Choroid plexus epithelial cell (primary cell): ENCODE measurements around the gene OMA1.

ENCODE experiments used
- DNase-seq: peaks from one replicate; pipeline ENCODE4 v3.0.0-alpha.2; 2010; ENCODE audit warnings: low read depth
- H3K4me3 ChIP-seq: 2 replicates; pipeline ENCODE4 v1.5.1; 2011; ENCODE audit warnings: low read depth, mild to moderate bottlenecking, control low read depth, low read length, moderate library complexity
- TF ChIP-seq, protein P1 (sequence below): conservative IDR thresholded peaks from 2 replicates; pipeline ENCODE4 v1.5.1; 2011; ENCODE audit warnings: low read depth, mild to moderate bottlenecking, control low read depth, inconsistent platforms, low read length, moderate library complexity

The OMA1 gene

DNA sequence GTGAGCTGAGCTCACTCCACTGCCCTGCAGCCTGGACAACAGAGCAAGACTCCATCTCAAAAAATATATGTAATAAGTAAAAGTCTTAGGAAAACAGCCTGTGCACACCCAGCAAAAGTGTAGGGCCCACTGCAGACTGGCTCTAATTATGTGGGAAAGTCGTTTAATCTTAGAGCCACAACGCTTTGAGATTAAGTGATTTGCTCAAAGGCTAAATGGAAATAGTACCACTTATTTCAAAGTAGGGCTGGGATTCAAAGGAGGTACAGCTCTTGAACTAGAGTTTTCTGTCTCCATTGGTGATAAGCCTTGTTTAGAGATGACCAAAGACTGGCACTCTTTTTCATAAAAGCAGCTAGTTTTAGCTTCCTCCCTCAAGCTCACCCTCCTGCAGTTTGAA is 28.3 kb upstream of the OMA1 start:
- no peak overlapping the region for H3K4me3 ChIP-seq
- TF ChIP-seq, protein P1, sequence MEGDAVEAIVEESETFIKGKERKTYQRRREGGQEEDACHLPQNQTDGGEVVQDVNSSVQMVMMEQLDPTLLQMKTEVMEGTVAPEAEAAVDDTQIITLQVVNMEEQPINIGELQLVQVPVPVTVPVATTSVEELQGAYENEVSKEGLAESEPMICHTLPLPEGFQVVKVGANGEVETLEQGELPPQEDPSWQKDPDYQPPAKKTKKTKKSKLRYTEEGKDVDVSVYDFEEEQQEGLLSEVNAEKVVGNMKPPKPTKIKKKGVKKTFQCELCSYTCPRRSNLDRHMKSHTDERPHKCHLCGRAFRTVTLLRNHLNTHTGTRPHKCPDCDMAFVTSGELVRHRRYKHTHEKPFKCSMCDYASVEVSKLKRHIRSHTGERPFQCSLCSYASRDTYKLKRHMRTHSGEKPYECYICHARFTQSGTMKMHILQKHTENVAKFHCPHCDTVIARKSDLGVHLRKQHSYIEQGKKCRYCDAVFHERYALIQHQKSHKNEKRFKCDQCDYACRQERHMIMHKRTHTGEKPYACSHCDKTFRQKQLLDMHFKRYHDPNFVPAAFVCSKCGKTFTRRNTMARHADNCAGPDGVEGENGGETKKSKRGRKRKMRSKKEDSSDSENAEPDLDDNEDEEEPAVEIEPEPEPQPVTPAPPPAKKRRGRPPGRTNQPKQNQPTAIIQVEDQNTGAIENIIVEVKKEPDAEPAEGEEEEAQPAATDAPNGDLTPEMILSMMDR = no peak
- DNase-seq = no peak

DNA sequence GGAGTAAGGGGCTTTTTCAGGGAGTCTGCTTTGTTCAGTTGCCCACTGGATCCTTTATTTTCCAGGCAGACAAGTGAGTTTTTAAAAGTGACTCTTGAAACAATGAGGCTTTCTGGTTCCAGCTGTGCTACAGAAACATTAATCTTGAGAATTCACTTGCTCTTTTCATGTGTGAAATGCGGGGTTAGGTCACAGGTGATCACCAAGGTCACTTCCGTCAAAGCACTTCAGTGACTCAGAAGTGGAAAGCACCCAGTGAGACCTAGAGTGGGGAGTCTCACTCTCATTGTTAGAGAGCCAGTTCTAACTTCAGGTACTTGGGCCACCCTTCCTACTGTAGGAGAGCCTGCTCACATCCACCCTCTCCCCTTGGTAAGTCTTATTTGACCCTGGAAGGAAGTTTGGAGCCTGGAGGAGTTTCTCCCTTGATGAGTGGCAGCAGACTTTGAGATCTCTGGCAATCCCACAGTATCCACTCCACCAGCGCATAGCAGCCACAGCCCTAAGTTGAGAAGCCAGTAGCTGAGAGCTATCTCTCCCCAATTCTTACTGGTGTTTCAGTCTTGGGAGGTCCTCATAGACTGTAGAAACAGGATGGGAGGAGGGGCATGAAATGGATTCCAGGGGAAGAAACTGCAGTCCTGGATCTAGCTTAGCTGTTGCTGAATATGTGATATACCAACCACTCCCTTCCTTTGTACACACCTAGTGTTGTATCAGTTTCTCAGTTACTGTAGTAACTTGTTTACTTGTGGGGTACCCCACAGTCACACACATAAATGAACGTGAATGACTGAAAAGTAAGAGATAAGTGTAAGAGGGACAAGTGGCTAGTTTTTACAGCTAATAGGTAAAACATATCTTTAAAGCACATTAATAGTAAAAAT is 27.4 kb upstream of the OMA1 start:
- no peak overlapping the region for H3K4me3 ChIP-seq
- TF ChIP-seq, protein P1 = no peak
- no peak for DNase-seq

DNA sequence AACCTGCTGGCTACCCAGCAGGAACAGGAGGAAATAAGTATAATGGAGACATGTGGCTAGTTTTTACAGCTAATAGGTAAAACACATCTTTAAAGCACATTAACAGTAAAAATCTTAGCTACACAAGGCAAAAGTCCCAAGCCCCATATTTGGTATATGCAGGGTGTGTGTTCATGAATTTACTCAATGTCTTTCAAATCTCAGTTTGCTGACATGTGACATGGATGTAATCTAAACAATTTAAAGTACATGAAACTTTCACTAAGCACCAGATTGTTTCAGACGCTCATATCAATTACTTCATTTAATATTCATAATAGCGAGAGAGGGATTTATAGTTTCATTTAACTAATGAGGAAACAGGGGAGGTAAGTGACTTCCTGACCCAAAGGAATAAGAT is 26.6 kb upstream of the OMA1 start:
- no peak for DNase-seq
- H3K4me3 ChIP-seq = no peak overlapping the region
- TF ChIP-seq, protein P1 = no peak

DNA sequence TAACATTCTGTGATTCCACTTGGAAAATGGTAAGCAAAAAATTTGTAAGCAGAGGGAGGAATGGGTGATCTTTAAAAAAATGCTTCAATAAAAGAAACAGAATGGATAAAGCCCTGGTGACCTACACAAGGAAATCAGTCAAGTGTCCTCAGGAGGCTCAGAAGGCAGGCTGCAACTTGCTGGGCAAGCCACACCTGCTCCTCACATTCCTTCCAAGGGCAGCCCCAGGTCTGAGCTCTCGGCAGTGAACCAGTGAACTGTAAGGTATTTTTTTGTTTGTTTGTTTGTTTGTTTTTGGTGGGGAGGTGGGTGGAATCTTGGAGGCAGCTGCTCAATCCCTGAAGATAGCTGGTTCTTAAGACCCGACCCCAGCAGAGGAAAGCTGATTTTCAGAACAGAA is 26.2 kb upstream of the OMA1 start:
- TF ChIP-seq, protein P1 = no peak
- no peak for DNase-seq
- no peak overlapping the region for H3K4me3 ChIP-seq

DNA sequence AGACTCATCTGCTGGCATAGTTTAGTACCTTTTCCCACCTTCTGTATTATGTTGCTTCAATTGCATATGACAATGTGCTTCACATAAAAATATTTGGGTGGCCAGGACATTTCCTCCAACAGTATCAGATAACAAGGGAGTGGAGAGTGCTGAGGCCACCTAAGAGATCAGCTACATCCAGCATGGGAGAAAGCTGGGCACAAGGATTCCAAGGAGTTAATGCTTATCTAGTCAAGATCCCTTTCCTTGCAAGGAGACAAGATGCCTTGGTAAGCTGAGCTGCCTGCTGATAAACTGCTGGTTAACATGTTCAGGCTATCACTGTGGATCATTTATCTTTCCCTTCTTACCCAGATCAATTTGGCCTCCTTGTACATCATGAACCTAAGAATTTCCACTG is 25.1 kb upstream of the OMA1 start:
- no peak for DNase-seq
- no peak overlapping the region for H3K4me3 ChIP-seq
- TF ChIP-seq, protein P1 = no peak

DNA sequence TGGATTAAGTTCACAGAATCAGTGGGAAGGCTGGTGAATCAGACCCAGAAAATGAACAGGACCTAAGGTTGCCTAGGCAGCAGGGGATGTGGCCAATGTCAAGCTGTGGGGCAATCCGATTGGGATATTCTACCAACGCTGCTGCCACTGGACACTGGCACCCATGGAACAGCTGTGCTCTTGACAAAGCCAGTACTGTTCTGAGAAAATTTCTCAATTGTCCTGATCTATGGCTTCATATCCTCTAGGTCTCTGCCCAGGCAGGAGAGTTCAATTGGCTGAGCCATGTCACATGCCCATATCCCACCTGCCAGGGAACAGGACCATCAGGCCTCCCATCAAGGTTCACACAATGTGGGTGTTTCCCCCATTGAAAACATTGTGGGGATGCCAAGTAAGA is 24.3 kb upstream of the OMA1 start:
- DNase-seq = no peak
- H3K4me3 ChIP-seq = no peak overlapping the region
- TF ChIP-seq, protein P1 = no peak

DNA sequence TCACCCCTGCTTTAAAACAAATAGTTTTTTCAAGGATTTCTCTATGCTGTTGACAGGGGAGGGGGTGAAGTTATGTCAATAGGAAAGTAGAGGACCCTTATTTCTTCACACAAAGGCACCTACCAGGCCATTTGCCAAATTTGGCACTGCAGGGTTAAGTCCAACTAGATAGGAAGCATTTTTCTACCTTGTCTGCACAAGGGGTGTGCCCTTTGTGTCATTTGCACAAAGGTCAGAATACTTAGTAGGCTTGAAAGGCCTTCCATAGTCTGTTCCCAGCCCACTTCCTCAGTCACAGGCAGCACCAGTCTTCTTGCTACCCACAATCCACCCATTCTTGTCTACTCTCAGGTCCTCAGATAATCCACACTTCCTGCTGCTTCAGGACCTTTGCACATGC is 23.6 kb upstream of the OMA1 start:
- H3K4me3 ChIP-seq = no peak overlapping the region
- no peak for DNase-seq
- TF ChIP-seq, protein P1 = no peak
